D721Med (cell line): ENCODE data around the gene ZNF778.

Experiments used
- DNase-seq: peaks from one replicate; pipeline ENCODE4 v3.0.0; 2011; ENCODE audit warnings: low spot score; ENCODE audit not compliant: insufficient read length
- FAIRE-seq: peaks from 2 replicates; lab custom pipeline; 2011; peaks lifted over from hg19 to GRCh38; lab: Jason Lieb, UNC
- TF ChIP-seq, protein P1 (sequence below): IDR thresholded peaks from 2 replicates; pipeline ENCODE4 v1.5.1; 2012; ENCODE audit warnings: mild to moderate bottlenecking, control low read depth; ENCODE audit not compliant: insufficient read depth; ENCODE audit errors: missing control alignments

Gene ZNF778

DNA sequence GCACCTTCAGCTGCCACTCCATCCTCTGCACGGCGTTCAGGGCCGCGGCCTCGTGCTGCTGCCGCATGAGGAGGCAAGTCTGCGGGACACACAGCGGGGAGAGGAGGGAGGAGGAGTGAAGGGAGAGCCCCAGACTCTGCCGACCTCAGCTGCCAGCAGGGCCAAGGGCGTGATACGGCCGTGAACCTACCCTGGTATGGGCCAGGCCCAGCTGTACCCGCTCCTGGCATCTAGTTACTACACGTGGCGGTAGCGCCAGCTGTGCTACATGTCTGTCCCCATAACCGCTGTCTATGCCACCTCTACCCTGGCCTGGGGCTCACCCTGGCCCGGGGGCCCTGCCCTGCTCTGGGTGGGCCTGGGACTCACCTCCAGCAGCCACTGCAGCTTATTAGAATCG is 51.1 kb downstream of the ZNF778 start:
- DNase-seq (no peak), FAIRE-seq (no peak)
- TF ChIP-seq, protein P1, sequence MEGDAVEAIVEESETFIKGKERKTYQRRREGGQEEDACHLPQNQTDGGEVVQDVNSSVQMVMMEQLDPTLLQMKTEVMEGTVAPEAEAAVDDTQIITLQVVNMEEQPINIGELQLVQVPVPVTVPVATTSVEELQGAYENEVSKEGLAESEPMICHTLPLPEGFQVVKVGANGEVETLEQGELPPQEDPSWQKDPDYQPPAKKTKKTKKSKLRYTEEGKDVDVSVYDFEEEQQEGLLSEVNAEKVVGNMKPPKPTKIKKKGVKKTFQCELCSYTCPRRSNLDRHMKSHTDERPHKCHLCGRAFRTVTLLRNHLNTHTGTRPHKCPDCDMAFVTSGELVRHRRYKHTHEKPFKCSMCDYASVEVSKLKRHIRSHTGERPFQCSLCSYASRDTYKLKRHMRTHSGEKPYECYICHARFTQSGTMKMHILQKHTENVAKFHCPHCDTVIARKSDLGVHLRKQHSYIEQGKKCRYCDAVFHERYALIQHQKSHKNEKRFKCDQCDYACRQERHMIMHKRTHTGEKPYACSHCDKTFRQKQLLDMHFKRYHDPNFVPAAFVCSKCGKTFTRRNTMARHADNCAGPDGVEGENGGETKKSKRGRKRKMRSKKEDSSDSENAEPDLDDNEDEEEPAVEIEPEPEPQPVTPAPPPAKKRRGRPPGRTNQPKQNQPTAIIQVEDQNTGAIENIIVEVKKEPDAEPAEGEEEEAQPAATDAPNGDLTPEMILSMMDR: no peak

DNA sequence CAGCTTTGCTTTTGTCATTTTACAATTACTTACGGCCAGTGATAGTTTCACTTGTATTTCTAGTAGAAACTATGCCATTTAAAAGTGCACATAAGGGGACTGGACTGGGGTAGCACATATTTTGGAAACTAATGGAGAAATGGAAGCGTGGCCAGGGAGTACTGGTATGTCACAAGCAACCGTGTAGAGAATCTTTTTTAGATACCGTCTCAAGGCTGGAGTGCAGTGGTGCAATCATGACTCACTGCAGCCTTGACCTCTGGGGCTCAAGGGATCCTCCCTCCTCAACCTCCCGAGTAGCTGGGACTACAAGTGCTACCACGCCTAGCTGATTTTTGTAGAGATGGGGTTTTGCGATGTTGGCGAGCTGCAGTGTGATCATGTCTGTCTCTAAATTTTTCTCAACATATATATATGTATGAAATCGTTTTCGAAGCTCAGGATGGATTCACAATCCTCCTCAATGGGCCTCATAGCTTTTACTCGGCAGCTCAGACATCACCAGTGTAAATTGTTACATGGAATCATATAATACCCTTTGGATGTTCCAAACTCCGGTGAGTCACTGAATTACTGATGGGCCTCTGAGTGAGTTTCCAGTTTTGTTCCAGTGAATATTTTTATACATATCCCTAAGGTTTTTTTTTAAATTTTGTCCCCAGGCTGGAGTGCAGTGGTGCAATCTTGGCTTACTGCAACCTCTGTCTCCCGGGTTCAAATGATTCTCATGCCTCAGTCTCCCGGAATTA is 51.7 kb downstream of the ZNF778 start:
- TF ChIP-seq, protein P1: no peak
- FAIRE-seq (no peak), DNase-seq (no peak)

DNA sequence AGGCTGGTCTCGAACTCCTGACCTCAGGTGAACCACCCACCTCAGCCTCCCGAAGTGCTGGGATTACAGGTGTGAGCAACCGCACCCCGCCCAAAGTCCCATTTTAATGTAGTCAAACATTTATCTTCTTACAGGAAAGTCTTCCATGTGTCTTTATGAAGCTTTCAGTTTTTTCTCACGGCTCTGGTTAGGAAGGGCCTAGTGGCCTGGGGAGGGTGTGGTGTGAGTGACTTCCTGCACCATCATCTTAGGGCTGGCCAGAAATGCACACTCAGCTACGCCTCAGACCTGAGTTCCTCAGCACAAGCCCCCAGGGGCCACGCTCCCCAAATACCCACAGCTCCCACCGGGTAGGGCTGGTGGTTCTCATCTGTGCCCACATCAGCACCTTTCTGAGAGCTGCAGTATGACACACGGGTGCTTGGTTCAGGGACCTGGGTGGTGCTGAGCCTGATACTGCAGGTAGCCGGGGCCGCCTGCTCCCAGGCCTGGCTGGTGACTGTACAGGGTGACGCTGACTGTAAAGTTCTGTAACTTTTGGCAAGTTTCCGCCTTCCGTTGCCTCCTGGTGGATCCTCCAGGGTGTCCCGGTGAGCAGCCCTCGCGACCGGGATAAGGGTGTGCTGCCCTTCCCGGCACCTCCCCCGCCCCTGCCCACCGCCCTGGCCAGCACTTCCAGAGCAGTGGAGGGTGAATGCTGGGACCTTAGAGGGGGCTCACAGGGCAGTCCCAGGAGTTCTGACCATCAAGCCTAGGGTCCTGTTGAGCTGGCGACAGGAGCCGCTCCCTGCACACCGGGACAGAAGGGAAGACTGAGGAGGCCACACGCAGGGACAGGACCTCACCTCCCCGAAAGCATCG is 52.5 kb downstream of the ZNF778 start:
- FAIRE-seq (no peak), DNase-seq (no peak)
- TF ChIP-seq, protein P1: no peak

DNA sequence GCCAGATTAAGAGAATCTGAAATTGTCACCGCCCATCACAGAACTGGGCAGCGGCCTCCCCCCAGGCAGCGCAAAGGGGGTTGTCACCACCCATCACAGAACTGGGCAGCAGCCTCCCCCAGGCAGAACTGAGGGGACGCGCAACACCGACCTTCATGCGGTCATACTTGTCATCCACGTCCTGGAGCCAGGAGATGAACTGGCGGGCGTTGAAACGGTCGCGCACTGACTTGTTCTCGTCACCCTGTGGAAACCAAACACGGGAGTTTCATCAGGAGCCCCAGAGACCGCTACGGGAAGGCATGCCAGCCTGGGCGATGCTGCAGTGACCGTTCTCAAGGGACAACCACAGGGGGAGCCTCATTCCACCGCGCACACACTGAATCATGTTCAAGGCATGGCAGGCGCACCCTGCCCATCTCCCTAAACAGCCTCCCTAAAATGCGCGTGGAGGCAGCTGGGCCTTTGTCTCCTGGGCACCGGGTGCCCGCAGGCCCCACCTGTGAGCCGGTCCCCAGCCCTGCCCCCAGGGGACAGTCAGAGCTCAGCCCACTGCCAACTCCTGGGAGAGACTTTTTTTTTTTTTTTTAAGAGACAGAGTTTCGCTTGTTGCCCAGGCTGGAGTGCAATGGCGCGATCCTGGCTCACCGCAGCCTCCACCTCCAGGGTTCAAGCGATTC is 53.3 kb downstream of the ZNF778 start:
- no peak for FAIRE-seq
- TF ChIP-seq, protein P1: no peak

DNA sequence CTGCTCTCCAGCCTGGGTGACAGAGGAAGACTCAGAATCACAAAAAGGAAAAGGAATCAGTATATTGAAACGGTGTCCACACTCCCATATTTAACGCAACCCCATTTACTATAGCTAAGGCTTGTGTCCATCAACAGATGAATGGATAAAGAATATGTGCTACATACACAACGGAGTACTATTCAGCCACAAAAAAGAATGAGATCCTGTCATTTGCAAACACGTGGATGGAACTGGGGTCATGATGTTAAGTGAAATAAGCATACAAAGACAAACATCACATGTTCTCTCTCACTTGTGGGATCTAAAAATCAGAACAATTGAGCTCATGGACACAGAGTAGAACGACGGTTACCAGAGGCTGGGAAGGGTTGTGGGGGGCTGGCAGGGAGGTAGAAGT is 55.1 kb downstream of the ZNF778 start:
- TF ChIP-seq, protein P1: no peak
- no peak for DNase-seq
- FAIRE-seq: no peak

More for the DNA sequence above, 53.3 kb downstream of the ZNF778 start:
- DNase-seq: no peak

DNA sequence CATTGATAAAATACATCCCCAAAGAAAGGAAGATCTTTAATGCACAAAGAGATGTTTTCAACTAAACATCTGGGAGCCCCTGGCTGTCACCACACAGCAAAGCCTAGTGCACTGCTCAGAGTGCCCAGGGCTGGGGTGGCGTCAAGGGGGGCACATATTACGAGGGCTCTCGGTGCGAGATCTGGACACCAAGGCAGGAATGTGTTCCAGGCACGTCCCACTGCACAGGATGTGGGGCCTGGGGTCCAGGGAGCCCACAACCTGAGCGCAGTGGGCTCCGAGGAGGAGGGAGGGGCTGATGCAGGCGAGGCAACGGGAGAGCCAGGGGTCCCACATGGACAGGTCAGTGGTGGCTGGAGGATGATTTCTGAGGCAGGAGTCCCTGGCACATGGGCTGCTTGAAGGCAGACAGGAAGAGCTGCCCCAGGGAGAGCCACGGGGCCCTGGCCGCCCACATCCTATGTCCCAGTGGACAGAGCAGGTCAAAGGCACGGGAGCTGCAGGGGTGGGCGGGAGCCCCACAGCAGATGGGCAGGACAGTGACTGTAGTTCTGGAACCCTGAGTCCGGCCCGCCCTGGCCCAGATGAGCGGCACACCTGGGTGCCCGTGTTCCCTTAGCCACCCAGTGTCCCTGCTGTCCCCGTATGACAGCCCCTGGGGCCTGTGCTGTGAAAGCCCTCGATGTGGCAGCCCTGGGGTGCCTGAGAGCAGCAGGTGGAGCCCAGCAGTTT is 56.4 kb downstream of the ZNF778 start:
- TF ChIP-seq, protein P1: no peak
- DNase-seq (no peak), FAIRE-seq (no peak)
